HepG2 (cell line): ENCODE measurements around the gene ZBP1. TPM values are rescaled to one million over a fixed set of nuclear protein-coding genes. Genes with fewer than 3 reads are reported as not detected.
A peak's percentile ranks its signal among the peaks of the same experiment; 100 is the strongest.

ENCODE experiments used
- AGO1 ChIP-seq: fragments of 200-400 bp; formaldehyde crosslinking; IDR thresholded peaks from 2 replicates; pipeline ENCODE4 v1.6.1; 2017; ENCODE audit warnings: mild to moderate bottlenecking, low read depth, low read length, moderate library complexity; ENCODE audit not compliant: poor library complexity, severe bottlenecking
- GABPA ChIP-seq, 2 experiments: IDR thresholded peaks; 2 replicates each; pipeline ENCODE4 v1.6.1; 2011 to 2016; ENCODE audit warnings: low read depth in 2 of 2, low read length in 1 of 2, missing biosample characterization in 1 of 2, missing genetic modification characterization in 1 of 2
- HNRNPL ChIP-seq: fragments of 200-400 bp; formaldehyde crosslinking; IDR thresholded peaks from 2 replicates; pipeline ENCODE4 v1.6.1; 2017; ENCODE audit warnings: mild to moderate bottlenecking, low read depth, low read length
- HNRNPLL ChIP-seq: fragments of 200-400 bp; formaldehyde crosslinking; IDR thresholded peaks from 2 replicates; pipeline ENCODE4 v1.6.1; 2017; ENCODE audit warnings: mild to moderate bottlenecking, low read depth, low read length; ENCODE audit not compliant: poor library complexity, severe bottlenecking
- JDP2 ChIP-seq: sonication (generic); formaldehyde crosslinking; IDR thresholded peaks from 2 replicates; pipeline ENCODE4 v1.8.1; 2022; ENCODE audit warnings: missing genetic modification reagents, borderline replicate concordance
- JUNB ChIP-seq: sonication (generic); formaldehyde crosslinking; IDR thresholded peaks from 2 replicates; pipeline ENCODE4 v1.8.0; 2022; ENCODE audit warnings: missing genetic modification reagents, mild to moderate bottlenecking, borderline replicate concordance
- LCORL ChIP-seq, 2 experiments: fragments of 450-650 bp in 1 of 2; sonication (generic) in 1 of 2; formaldehyde crosslinking in 1 of 2; IDR thresholded peaks; 2 replicates each; pipeline versions ENCODE4 v1.5.0 to v1.6.1; 2017 to 2020; ENCODE audit warnings: antibody characterized with exemption in 1 of 2, missing genetic modification reagents in 1 of 2
- NFE2L1 ChIP-seq: sonication (generic); formaldehyde crosslinking; IDR thresholded peaks from 2 replicates; pipeline ENCODE4 v1.4.0; 2020; ENCODE audit warnings: missing genetic modification reagents, mild to moderate bottlenecking, borderline replicate concordance
- NFE2L2 ChIP-seq: fragments of 150-350 bp; IDR thresholded peaks from 2 replicates; pipeline ENCODE4 v1.6.1; 2014; ENCODE audit warnings: low read length
- PAWR ChIP-seq: sonication (generic); formaldehyde crosslinking; IDR thresholded peaks from 2 replicates; pipeline ENCODE4 v1.4.0; 2020; ENCODE audit warnings: missing genetic modification reagents, mild to moderate bottlenecking, borderline replicate concordance
- POLR2AphosphoS2 ChIP-seq: IDR thresholded peaks from 2 replicates; pipeline ENCODE4 v1.6.1; 2011; ENCODE audit warnings: low read depth, low read length, improper control_type of control experiment
- RBFOX2 ChIP-seq: fragments of 200-400 bp; formaldehyde crosslinking; IDR thresholded peaks from 2 replicates; pipeline ENCODE4 v1.6.1; 2017; ENCODE audit warnings: low read depth, mild to moderate bottlenecking, low read length
- SNRNP70 ChIP-seq: fragments of 200-400 bp; formaldehyde crosslinking; IDR thresholded peaks from 2 replicates; pipeline ENCODE4 v1.6.1; 2017; ENCODE audit warnings: mild to moderate bottlenecking, low read depth, low read length, moderate library complexity
- TBX2 ChIP-seq: sonication (generic); formaldehyde crosslinking; IDR thresholded peaks from 2 replicates; pipeline ENCODE4 v1.5.0; 2020; ENCODE audit warnings: missing genetic modification reagents, mild to moderate bottlenecking, borderline replicate concordance
- ZFP62 ChIP-seq: sonication (generic); formaldehyde crosslinking; IDR thresholded peaks from 2 replicates; pipeline ENCODE4 v1.4.0; 2020; ENCODE audit warnings: missing genetic modification reagents
- ZNF12 ChIP-seq: sonication (generic); formaldehyde crosslinking; IDR thresholded peaks from 2 replicates; pipeline ENCODE4 v1.5.0; 2020; ENCODE audit warnings: missing genetic modification reagents
- ZNF34 ChIP-seq: sonication (generic); formaldehyde crosslinking; IDR thresholded peaks from 2 replicates; pipeline ENCODE4 v1.4.0; 2020; ENCODE audit warnings: mild to moderate bottlenecking, missing genetic modification reagents, borderline replicate concordance
- ZNF432 ChIP-seq: sonication (generic); formaldehyde crosslinking; IDR thresholded peaks from 2 replicates; pipeline ENCODE4 v1.5.0; 2020; ENCODE audit warnings: missing genetic modification reagents, mild to moderate bottlenecking, borderline replicate concordance
- ZNF451 ChIP-seq: sonication (generic); formaldehyde crosslinking; IDR thresholded peaks from 2 replicates; pipeline ENCODE4 v1.5.0; 2020; ENCODE audit warnings: mild to moderate bottlenecking, missing genetic modification reagents
- ZNF550 ChIP-seq: sonication (generic); formaldehyde crosslinking; IDR thresholded peaks from 2 replicates; pipeline ENCODE4 v1.4.0; 2020; ENCODE audit warnings: mild to moderate bottlenecking, missing genetic modification reagents, borderline replicate concordance
- ZNF670 ChIP-seq: sonication (generic); formaldehyde crosslinking; IDR thresholded peaks from 2 replicates; pipeline ENCODE4 v1.8.0; 2022; ENCODE audit warnings: mild to moderate bottlenecking, missing genetic modification reagents, borderline replicate concordance
- polyA plus RNA-seq, 8 experiments: library from polyadenylated mRNA; depleted of rRNA in 3 of 8; stranded (reverse) in 7 of 8; unstranded in 1 of 8; fragments of >200 nt; fragmentation: Illumina TruSeq in 4 of 8; extraction: Trizol in 4 of 8; gene quantifications; 2 replicates each; pipeline versions ENCODE4 v1.2.1 to v1.2.3, GENCODE V29; 2011 to 2016; ENCODE audit warnings: low read depth in 4 of 8, missing spikeins in 1 of 8, mixed read lengths in 1 of 8; ENCODE audit not compliant: insufficient read depth in 1 of 8
- total RNA-seq, 5 experiments: library from RNA; depleted of rRNA; stranded (reverse); fragments of >200 nt; fragmentation: Illumina TruSeq; extraction: Trizol; gene quantifications; 2 replicates each; pipeline ENCODE4 v1.2.3, GENCODE V29; 2016; ENCODE audit warnings: low read depth in 1 of 5
- TF ChIP-seq, protein P1 (sequence below): sonication (generic); formaldehyde crosslinking; IDR thresholded peaks from 2 replicates; pipeline ENCODE4 v1.4.0; 2020; ENCODE audit warnings: mild to moderate bottlenecking, low read depth, missing genetic modification reagents
- TF ChIP-seq, protein P2 (sequence below): sonication (generic); formaldehyde crosslinking; IDR thresholded peaks from 2 replicates; pipeline ENCODE4 v1.4.0; 2020; ENCODE audit warnings: missing genetic modification reagents, borderline replicate concordance

Gene ZBP1
- total and polyA plus RNA-seq, 2 of the 13 experiments (the other 11 are each of a cell fraction or from before 2014, with no cell fraction given) = not detected

DNA sequence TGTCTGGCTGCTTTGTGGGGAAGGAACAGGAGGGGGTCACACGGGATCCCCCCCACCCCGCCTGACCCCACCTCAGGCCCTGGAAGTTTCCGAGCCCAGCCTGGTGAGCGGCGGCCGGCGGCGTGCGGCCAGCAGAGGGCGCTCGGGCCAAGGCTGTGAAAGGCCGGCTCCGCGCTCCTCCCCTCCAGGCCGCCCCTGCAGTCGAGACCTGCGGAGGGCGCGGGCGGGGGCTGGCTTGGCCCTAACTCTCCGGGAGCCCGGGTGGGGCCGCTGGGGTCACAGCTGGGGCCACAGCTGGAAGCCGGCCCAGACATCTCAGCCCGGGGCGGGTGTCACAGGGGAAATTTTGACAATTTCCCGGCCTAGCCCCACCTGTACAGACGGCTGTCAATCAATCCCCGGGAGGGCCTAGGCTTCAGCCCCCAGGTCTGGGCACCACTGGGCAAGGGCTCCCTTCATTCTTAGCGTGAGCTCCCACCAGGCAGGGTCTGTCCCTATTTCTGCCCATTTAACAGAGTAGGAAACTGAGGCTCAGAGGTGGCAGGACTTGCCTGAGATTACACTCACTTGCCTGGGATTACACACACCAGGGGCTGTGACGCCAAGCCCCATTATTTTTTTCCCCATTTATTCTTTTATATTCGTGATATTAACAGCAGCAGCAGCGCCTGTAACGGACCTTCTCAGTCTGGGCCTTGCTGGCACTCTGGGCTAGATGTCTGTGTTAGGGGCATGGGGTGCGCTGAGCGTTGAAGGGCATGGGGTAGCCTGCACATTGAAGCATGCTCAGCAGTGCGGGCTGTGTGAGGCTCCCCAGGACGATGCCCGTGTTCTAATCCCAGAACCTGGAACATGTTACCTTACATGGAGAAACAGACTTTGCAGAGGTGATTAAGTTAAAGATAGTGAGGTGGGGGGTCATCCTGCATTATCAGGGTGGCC, 23.0 kb downstream of the ZBP1 start (continued):
- TF ChIP-seq TBX2 (CRISPR knock-in tag) = no peak
- no peak for TF ChIP-seq PAWR (CRISPR knock-in tag)
- 0 out of 2 replicates have a peak, but pooled peaks have one; percentile 61 for TF ChIP-seq ZNF451 (CRISPR knock-in tag)
- TF ChIP-seq ZNF34 (CRISPR knock-in tag) = 0 out of 2 replicates have a peak, but pooled peaks have one; percentile 65
- no peak for TF ChIP-seq JDP2 (CRISPR knock-in tag)
- no peak for TF ChIP-seq POLR2AphosphoS2
- no peak for TF ChIP-seq JUNB
- TF ChIP-seq LCORL (IDR thresholded peaks at IDR 0.05) = no peak
- TF ChIP-seq LCORL (CRISPR knock-in tag; IDR thresholded peaks at IDR 0.05) = 0 out of 2 replicates have a peak, but pooled peaks have one; percentile 29
- peak; percentile 47 for TF ChIP-seq AGO1
- TF ChIP-seq HNRNPL = no peak
- TF ChIP-seq RBFOX2 = no peak
- no peak for TF ChIP-seq NFE2L2
- TF ChIP-seq, protein P1, sequence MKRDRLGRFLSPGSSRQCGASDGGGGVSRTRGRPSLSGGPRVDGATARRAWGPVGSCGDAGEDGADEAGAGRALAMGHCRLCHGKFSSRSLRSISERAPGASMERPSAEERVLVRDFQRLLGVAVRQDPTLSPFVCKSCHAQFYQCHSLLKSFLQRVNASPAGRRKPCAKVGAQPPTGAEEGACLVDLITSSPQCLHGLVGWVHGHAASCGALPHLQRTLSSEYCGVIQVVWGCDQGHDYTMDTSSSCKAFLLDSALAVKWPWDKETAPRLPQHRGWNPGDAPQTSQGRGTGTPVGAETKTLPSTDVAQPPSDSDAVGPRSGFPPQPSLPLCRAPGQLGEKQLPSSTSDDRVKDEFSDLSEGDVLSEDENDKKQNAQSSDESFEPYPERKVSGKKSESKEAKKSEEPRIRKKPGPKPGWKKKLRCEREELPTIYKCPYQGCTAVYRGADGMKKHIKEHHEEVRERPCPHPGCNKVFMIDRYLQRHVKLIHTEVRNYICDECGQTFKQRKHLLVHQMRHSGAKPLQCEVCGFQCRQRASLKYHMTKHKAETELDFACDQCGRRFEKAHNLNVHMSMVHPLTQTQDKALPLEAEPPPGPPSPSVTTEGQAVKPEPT (CRISPR knock-in tag) = no peak
- TF ChIP-seq ZNF670 = peak; percentile 76; the same call in 1 of the 2 replicates
- peak; percentile 52 for TF ChIP-seq HNRNPLL
- TF ChIP-seq SNRNP70 = no peak
- no peak for TF ChIP-seq GABPA (IDR thresholded peaks at IDR 0.05; ENCODE audit: low read depth, low read length)
- TF ChIP-seq GABPA (CRISPR knock-in tag; IDR thresholded peaks at IDR 0.05; ENCODE audit: low read depth) = no peak
- TF ChIP-seq NFE2L1 (CRISPR knock-in tag) = no peak
- TF ChIP-seq, protein P2, sequence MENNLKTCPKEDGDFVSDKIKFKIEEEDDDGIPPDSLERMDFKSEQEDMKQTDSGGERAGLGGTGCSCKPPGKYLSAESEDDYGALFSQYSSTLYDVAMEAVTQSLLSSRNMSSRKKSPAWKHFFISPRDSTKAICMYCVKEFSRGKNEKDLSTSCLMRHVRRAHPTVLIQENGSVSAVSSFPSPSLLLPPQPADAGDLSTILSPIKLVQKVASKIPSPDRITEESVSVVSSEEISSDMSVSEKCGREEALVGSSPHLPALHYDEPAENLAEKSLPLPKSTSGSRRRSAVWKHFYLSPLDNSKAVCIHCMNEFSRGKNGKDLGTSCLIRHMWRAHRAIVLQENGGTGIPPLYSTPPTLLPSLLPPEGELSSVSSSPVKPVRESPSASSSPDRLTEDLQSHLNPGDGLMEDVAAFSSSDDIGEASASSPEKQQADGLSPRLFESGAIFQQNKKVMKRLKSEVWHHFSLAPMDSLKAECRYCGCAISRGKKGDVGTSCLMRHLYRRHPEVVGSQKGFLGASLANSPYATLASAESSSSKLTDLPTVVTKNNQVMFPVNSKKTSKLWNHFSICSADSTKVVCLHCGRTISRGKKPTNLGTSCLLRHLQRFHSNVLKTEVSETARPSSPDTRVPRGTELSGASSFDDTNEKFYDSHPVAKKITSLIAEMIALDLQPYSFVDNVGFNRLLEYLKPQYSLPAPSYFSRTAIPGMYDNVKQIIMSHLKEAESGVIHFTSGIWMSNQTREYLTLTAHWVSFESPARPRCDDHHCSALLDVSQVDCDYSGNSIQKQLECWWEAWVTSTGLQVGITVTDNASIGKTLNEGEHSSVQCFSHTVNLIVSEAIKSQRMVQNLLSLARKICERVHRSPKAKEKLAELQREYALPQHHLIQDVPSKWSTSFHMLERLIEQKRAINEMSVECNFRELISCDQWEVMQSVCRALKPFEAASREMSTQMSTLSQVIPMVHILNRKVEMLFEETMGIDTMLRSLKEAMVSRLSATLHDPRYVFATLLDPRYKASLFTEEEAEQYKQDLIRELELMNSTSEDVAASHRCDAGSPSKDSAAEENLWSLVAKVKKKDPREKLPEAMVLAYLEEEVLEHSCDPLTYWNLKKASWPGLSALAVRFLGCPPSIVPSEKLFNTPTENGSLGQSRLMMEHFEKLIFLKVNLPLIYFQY (CRISPR knock-in tag) = 0 out of 2 replicates have a peak, but pooled peaks have one; percentile 19
- TF ChIP-seq ZNF550 = no peak
- TF ChIP-seq ZNF12 (CRISPR knock-in tag) = no peak
- no peak for TF ChIP-seq ZFP62 (CRISPR knock-in tag)
- no peak for TF ChIP-seq ZNF432 (CRISPR knock-in tag)
